Right atrium auricular region (tissue), 2 donors: ENCODE measurements around the gene MAJIN. TPM values are rescaled to one million over a fixed set of nuclear protein-coding genes. Genes with fewer than 3 reads are reported as not detected.

Source experiments
- DNase-seq: peaks from one replicate; pipeline ENCODE4 v3.0.0-alpha.2; 2019; ENCODE audit warnings: low spot score
- H3K27ac ChIP-seq, 2 donors: fragments of 200-600 bp; sonication (generic); 1 replicate in 1 of 2; 2 replicates in 1 of 2; pipeline ENCODE4 v1.5.1; 2016 to 2019
- H3K27me3 ChIP-seq, 2 donors: fragments of 200-600 bp; sonication (generic); one replicate each; pipeline versions ENCODE4 v1.5.1 to v1.6.0; 2017 to 2019
- H3K36me3 ChIP-seq: fragments of 200-600 bp; sonication (generic); one replicate; pipeline ENCODE4 v1.5.1; 2016
- H3K4me1 ChIP-seq, 2 donors: fragments of 200-600 bp; sonication (generic); one replicate each; pipeline versions ENCODE4 v1.5.1 to v1.6.0; 2017 to 2019
- H3K4me3 ChIP-seq, 2 donors: fragments of 200-600 bp; sonication (generic); 1 replicate in 1 of 2; 2 replicates in 1 of 2; pipeline ENCODE4 v1.5.1; 2017 to 2019; ENCODE audit warnings: mild to moderate bottlenecking in 1 of 2, moderate library complexity in 1 of 2
- H3K9me3 ChIP-seq, 2 donors: fragments of 200-600 bp; sonication (generic); one replicate each; pipeline ENCODE4 v1.5.1; 2019
- total RNA-seq, 2 donors: library from RNA; depleted of rRNA; stranded (reverse); fragments of >200 nt; gene quantifications; one replicate each; pipeline ENCODE4 v1.1.0, GENCODE V29; 2016
- TF ChIP-seq, protein P1 (sequence below), 2 donors: fragments of 200-600 bp; sonication (generic); IDR thresholded peaks; one replicate each; pipeline ENCODE4 v1.5.1; 2019; ENCODE audit warnings: antibody characterized with exemption in 2 of 2

Gene MAJIN
- total RNA-seq, 2 donors from 2014 or later, result not detected

DNA sequence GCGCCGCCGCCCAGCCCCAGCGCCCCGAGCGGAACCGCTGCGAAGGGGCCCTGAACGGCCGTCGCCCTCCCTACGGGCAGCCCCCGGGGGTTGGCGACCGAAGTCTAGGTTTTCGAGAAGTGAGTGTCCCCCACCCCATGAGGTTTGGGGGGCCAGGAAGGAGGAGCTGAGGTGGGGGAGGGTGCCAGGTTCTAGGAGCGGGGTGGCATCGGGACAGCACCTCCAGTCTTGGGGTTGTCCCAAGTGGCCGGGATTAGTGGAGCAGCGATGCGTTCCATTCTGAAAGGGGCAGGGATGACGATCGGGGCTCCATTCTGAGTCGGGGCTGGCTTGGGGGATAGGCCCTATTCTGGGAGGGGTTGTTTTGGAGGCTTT, 47.0 kb downstream of the MAJIN start:
- H3K4me3 ChIP-seq, result peak overlapping the region; percentile 95 to 96
- no peaks in the 10 kb centered on the region for H3K9me3 ChIP-seq
- TF ChIP-seq, protein P1, sequence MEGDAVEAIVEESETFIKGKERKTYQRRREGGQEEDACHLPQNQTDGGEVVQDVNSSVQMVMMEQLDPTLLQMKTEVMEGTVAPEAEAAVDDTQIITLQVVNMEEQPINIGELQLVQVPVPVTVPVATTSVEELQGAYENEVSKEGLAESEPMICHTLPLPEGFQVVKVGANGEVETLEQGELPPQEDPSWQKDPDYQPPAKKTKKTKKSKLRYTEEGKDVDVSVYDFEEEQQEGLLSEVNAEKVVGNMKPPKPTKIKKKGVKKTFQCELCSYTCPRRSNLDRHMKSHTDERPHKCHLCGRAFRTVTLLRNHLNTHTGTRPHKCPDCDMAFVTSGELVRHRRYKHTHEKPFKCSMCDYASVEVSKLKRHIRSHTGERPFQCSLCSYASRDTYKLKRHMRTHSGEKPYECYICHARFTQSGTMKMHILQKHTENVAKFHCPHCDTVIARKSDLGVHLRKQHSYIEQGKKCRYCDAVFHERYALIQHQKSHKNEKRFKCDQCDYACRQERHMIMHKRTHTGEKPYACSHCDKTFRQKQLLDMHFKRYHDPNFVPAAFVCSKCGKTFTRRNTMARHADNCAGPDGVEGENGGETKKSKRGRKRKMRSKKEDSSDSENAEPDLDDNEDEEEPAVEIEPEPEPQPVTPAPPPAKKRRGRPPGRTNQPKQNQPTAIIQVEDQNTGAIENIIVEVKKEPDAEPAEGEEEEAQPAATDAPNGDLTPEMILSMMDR (IDR thresholded peaks at IDR 0.05), result no peak
- no peak for DNase-seq
- H3K27ac ChIP-seq, result peak overlapping the region; percentile 97 to 98
- no peaks in the 10 kb centered on the region for H3K27me3 ChIP-seq
- H3K4me1 ChIP-seq, result peaks cover 0 to 26% of the 10 kb centered on the region in 2 donors
- H3K36me3 ChIP-seq, result peaks cover 30% of the 10 kb centered on the region

DNA sequence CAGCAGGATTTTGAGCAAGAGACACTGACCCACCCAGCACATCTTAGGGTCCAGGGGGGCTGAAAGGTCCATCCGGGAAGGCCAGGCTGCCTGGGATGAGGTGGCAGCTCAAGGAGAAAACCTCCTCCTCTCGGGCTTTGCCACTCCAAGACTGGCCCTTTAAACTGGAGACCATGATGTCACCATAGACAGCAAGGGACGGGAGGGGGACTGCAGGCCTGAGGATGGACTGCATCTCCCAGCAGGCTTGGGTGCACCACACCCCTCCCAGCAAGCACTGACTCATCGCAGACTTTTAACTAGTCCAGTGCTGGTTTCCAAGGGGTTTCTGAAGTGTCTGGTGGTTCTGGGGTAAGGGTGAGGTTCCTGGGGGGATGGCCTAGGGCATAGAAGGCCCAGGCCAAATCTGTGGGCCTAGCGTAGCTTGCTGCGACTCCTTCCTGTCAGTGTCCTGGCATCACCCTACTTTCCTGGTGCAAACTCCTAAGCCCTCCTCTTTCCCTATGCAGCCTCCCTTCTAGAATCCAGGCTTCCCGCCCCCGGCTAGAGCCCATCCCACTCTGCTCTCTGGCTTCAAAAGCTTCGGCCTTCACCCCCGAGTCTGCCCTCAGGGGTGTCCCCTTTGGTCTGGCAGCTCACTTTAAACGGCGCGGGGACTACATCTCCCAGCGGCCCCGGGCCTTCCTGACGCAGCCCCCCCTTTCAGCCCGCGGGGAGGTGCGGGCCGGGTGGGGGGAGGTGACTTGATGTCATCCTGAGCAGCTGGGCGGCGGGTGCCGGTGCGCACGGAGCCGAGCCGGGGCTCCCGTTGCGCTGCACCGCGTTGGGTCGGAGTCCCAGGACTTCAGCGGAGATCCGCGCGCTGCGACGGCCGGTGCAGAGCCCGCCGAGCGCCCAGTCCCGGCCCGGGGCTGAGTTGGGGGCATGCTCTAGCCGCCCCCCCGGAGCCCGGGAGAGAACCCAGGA, 47.7 kb downstream of the MAJIN start, which contains the start of gene PPP2R5B:
PPP2R5B (plus strand) TSS at position 746 of the 966 bp plus-strand sequence. CDS start 1,046 bp downstream, outside the sequence.
- Histone ChIP-seq H3K4me1 (peaks cover 0 to 32% of the 10 kb centered on the region in 2 donors), H3K4me3 (peak within 1 kb of the TSS; percentile 95 to 96), H3K27ac (peak within 1 kb of the TSS; percentile 97 to 98), H3K9me3 (no peaks in the 10 kb centered on the region), H3K27me3 (no peaks in the 10 kb centered on the region), H3K36me3 (peaks cover 23% of the 10 kb centered on the region)
- DNase-seq, result peak; percentile 96
- TF ChIP-seq, protein P1 (IDR thresholded peaks at IDR 0.05), result no peak

- Histone ChIP-seq H3K4me1 (peaks cover 0 to 39% of the 10 kb centered on the region in 2 donors), H3K27ac (peak overlapping the region; percentile 97 to 98), H3K36me3 (peaks cover 13% of the 10 kb centered on the region), H3K9me3 (no peaks in the 10 kb centered on the region), H3K4me3 (peak overlapping the region in 1 of 2 donors; percentile 96), H3K27me3 (no peaks in the 10 kb centered on the region)
- TF ChIP-seq, protein P1 (IDR thresholded peaks at IDR 0.05), result no peak
- no peak for DNase-seq
Measured at GRCh38 chr11:64923151-64923661, 48.7 kb downstream of the MAJIN start.

GRCh38 chr11:64921384-64921783, 50.5 kb downstream of the MAJIN start:
- no peak for DNase-seq
- H3K4me1 ChIP-seq, result peaks cover 0 to 42% of the 10 kb centered on the region in 2 donors
- no peaks in the 10 kb centered on the region for H3K9me3 ChIP-seq

DNA sequence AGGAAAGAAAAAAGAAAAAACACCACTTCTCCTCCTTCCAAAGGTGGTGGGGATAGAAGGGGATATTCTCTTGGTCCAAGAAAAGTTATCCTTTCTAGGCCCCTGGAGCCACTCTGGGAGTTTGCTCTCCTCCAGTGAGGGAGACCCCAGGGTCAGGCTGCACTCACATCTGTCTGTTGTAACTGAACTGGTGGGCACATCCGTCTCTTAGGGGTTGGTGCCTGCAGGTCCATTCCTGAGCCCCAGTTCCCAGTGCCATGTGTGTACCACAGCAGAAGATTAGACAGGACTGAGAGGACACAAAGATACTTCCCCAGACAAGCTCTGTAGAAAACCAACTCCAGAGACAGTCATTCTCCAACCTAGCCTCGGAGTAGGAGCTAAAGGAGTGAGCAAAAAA, 51.8 kb downstream of the MAJIN start:
- no peaks in the 10 kb centered on the region for H3K36me3 ChIP-seq
- no peak overlapping the region for H3K4me3 ChIP-seq
- no peak overlapping the region for H3K27ac ChIP-seq
- TF ChIP-seq, protein P1 (IDR thresholded peaks at IDR 0.05), result no peak
- H3K4me1 ChIP-seq, result peaks cover 0 to 42% of the 10 kb centered on the region in 2 donors
- no peaks in the 10 kb centered on the region for H3K27me3 ChIP-seq
- no peaks in the 10 kb centered on the region for H3K9me3 ChIP-seq
- DNase-seq, result no peak

More at GRCh38 chr11:64921384-64921783, 50.5 kb downstream of the MAJIN start:
- TF ChIP-seq, protein P1 (IDR thresholded peaks at IDR 0.05), result no peak
- Histone ChIP-seq H3K4me3 (no peak overlapping the region), H3K27ac (no peak overlapping the region), H3K36me3 (no peaks in the 10 kb centered on the region), H3K27me3 (no peaks in the 10 kb centered on the region)
